HG03045 (cell line): Measurements from ENCODE around the gene KRTDAP.

Source experiments
- ATAC-seq: cut with Tn5 transposase; IDR thresholded peaks from one replicate; pipeline ENCODE4 v1.9.1; 2021; ENCODE audit warnings: mild to moderate bottlenecking, moderate library complexity; ENCODE audit not compliant: unreplicated experiment

Gene KRTDAP

GRCh38 chr19:35457173-35457572 lies 33.1 kb downstream of the KRTDAP start:
- ATAC-seq, result no peak

GRCh38 chr19:35455616-35456201 lies 34.6 kb downstream of the KRTDAP start:
- ATAC-seq, result no peak

GRCh38 chr19:35454663-35455062 lies 35.6 kb downstream of the KRTDAP start:
- ATAC-seq, result no peak

GRCh38 chr19:35451338-35452096 lies 38.7 kb downstream of the KRTDAP start:
- ATAC-seq, result no peak

GRCh38 chr19:35449359-35450043 lies 40.8 kb downstream of the KRTDAP start:
- no peak for ATAC-seq

GRCh38 chr19:35447606-35448469 lies 42.4 kb downstream of the KRTDAP start, which contains the start of gene FFAR2:
Gene FFAR2 (plus strand): TSS chr19:35448257. CDS start chr19:35449715, 1,458 bp downstream.
- ATAC-seq, result no peak

GRCh38 chr19:35445826-35446593 lies 44.3 kb downstream of the KRTDAP start:
- ATAC-seq, result no peak

GRCh38 chr19:35444735-35445134 lies 45.5 kb downstream of the KRTDAP start:
- ATAC-seq, result no peak

GRCh38 chr19:35442091-35442490 lies 48.2 kb downstream of the KRTDAP start:
- ATAC-seq, result no peak

- ATAC-seq, result no peak
These were observed 50.3 kb downstream of the KRTDAP start for GRCh38 chr19:35439921-35440320.

GRCh38 chr19:35438527-35438926 lies 51.7 kb downstream of the KRTDAP start:
- no peak for ATAC-seq

- no peak for ATAC-seq
These were observed 52.2 kb downstream of the KRTDAP start for GRCh38 chr19:35438096-35438495.

GRCh38 chr19:35437406-35437951 lies 52.8 kb downstream of the KRTDAP start:
- ATAC-seq, result no peak
